Pancreas (tissue), 10 donors: Measurements from ENCODE around the gene FGG. TPM values are rescaled to one million over a fixed set of nuclear protein-coding genes. Genes with fewer than 3 reads are reported as not detected.

Experiments
- ATAC-seq, 4 donors: fragments of 200-7000 bp; cut with Tn5 transposase; one replicate each; pipeline versions ENCODE4 v1.8.0 to v1.9.1; 2020; ENCODE audit warnings: mild to moderate bottlenecking in 4 of 4, moderate library complexity in 4 of 4
- DNase-seq, 6 donors: peaks; one replicate each; pipeline ENCODE4 v3.0.0-alpha.2; 2020
- FAIRE-seq: peaks from 2 replicates; lab custom pipeline; 2012; peaks lifted over from hg19 to GRCh38; lab: Jason Lieb, UNC
- H3K27ac ChIP-seq, 4 donors: fragments of 200-600 bp; sonication (generic); 1 replicate in 3 of 4; 2 replicates in 1 of 4; pipeline versions ENCODE4 v1.5.0 to v1.8.0; 2020
- H3K27me3 ChIP-seq, 4 donors: fragments of 200-600 bp; one replicate each; pipeline ENCODE4 v1.8.0; 2021
- H3K36me3 ChIP-seq, 3 donors: fragments of 200-600 bp; sonication (generic) in 1 of 3; one replicate each; pipeline versions ENCODE4 v1.5.0 to v1.8.0; 2020 to 2021
- H3K4me1 ChIP-seq, 3 donors: fragments of 200-600 bp; one replicate each; pipeline ENCODE4 v1.8.0; 2021
- H3K4me3 ChIP-seq, 4 donors: fragments of 200-600 bp; sonication (generic) in 2 of 4; one replicate each; pipeline versions ENCODE4 v1.5.0 to v1.8.0; 2020 to 2021
- H3K9me3 ChIP-seq, 4 donors: fragments of 200-600 bp; one replicate each; pipeline ENCODE4 v1.8.0; 2021
- WGBS, 2 donors: extraction: QIAGEN DNeasy Blood & Tissue Kit; methylation state at CpG; one replicate each; pipeline ENCODE4 v1.1.7; 2013; 5-methylcytosine and 5-hydroxymethylcytosine counted together
- intact Hi-C, 3 donors: fragments of 100-400 bp; cut with DNase I; formaldehyde crosslinking; loops; one replicate each; pipeline versions ENCODE4 v1.11.1 to v1.14.2; 2022
- polyA plus RNA-seq, 2 donors: library from polyadenylated mRNA; stranded (reverse); fragments of 200-250 nt; gene quantifications; one replicate each; pipeline ENCODE4 v1.2.3, GENCODE V29; 2013
- total RNA-seq, 6 donors: library from RNA; stranded (reverse); fragmentation: NEBNext Ultra II Directional in 4 of 6; extraction: Animal tissue kit (Norgen Biotek cat#: 25700) in 4 of 6; gene quantifications; one replicate each; pipeline versions ENCODE4 v1.2.1 to v1.2.4, GENCODE V29; 2021 to 2023
- TF ChIP-seq, protein P1 (sequence below), 4 donors: fragments of 200-600 bp; sonication (generic) in 3 of 4; IDR thresholded peaks; one replicate each; pipeline versions ENCODE4 v1.5.0 to v1.8.0; 2021; ENCODE audit warnings: antibody characterized with exemption in 4 of 4
- donor health status: healthy with polysubstance abuse.
- donor health status: DM: no; HTN: no; CAD: no; lungs with moderate emphysema.
- donor health status: DM: no; HTN: no; CAD: no.
- donor health status: control.
- donor health status: control.
- donor health status: Bipolar disorder and iron deficiency.
- donor health status: DM: yes; HTN: yes; CAD: no.
- donor health status: DM: no; HTN: no; CAD: no.
- donor health status: DM: no; HTN: no; CAD: no.
- donor health status: DM: yes; HTN: yes; CAD: no.

Gene FGG
- total and polyA plus RNA-seq, 8 donors: 0.20 to 26.0 (median 4.0) TPM; not detected in 1

DNA sequence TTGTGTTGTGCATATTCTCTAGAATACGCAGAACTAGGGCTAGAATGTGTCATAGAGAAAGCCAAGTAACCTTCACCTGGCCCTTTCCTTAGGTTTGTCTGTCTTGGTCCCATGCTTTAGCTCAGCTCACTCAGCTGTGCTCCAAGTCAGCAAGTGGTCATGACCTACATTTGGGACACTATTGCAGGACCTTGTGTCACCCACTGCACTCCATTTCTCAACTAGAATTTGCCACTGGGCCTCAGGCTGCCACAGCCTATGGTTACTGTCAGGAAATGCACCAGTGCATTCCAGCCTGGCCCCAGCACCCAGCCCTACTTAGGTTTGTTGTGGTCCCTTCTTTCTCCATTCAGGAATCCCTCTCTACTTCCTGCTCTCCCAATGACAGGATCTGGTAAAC, 7.7 kb upstream of the FGG start:
- FAIRE-seq: no peak
- intact Hi-C loops: loop anchor here in 2 of 3 donors (2.0 to 5.0 kb wide), 2 partner anchors 63 kb away; no protein-coding TSS in a partner anchor
- WGBS, 2 donors: 42 to 93% methylated on average over 1 of the region's 1 CpG

DNA sequence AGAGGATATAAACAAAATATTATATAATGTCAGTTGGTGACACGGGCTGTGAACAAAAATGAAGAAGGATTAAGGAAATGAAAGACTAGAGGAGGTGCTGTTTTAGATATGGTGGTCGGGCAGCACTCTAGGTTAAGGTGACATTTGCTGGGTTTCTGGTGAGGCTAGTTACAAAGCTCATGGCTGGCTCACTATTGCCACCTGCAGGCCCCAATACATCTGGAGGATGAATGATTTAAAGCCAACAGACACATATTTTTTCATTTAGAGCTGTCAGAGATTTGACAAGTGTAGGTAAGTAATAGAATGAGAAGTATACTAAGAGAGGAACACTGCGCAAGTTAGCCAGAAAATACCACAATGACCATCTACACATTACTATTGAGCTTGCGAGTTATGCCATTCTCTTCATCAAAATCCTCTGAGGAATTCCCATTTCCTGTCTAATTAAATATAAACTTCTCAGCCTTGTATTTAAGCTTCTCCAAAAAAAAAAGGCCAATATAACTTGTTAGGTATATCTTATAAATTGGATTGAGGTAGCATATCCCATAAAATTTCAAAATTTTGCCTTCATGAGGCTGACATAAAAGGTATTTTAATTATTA, 6.4 kb upstream of the FGG start:
- FAIRE-seq: no peak
- Histone ChIP-seq H3K4me1 (peaks cover 0 to 32% (median 13%) of the 10 kb centered on the region in 3 donors), H3K9me3 (no peaks in the 10 kb centered on the region), H3K27ac (no peak overlapping the region), H3K36me3 (no peaks in the 10 kb centered on the region), H3K27me3 (peaks cover 0 to 7% (median 0%) of the 10 kb centered on the region in 4 donors), H3K4me3 (no peak overlapping the region)
- TF ChIP-seq, protein P1, sequence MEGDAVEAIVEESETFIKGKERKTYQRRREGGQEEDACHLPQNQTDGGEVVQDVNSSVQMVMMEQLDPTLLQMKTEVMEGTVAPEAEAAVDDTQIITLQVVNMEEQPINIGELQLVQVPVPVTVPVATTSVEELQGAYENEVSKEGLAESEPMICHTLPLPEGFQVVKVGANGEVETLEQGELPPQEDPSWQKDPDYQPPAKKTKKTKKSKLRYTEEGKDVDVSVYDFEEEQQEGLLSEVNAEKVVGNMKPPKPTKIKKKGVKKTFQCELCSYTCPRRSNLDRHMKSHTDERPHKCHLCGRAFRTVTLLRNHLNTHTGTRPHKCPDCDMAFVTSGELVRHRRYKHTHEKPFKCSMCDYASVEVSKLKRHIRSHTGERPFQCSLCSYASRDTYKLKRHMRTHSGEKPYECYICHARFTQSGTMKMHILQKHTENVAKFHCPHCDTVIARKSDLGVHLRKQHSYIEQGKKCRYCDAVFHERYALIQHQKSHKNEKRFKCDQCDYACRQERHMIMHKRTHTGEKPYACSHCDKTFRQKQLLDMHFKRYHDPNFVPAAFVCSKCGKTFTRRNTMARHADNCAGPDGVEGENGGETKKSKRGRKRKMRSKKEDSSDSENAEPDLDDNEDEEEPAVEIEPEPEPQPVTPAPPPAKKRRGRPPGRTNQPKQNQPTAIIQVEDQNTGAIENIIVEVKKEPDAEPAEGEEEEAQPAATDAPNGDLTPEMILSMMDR (IDR thresholded peaks at IDR 0.05): peak in 3 of 4 donors; percentile 29 to 56 (median 46)
- DNase-seq: peak in 4 of 6 donors; percentile 27 to 66 (median 34)
- whole genome bisulfite sequencing, 2 donors: 32 to 36% methylated on average over 4 of the region's 4 CpGs
- intact Hi-C loops: no loop called here
- peak; percentile 66 to 83 (median 82) for ATAC-seq

More for the DNA sequence above, 7.7 kb upstream of the FGG start:
- Histone ChIP-seq H3K36me3 (no peaks in the 10 kb centered on the region), H3K9me3 (no peaks in the 10 kb centered on the region), H3K27me3 (no peaks in the 10 kb centered on the region), H3K4me1 (peaks cover 0 to 23% (median 13%) of the 10 kb centered on the region in 3 donors), H3K27ac (no peak overlapping the region), H3K4me3 (no peak overlapping the region)
- TF ChIP-seq, protein P1 (IDR thresholded peaks at IDR 0.05): no peak
- DNase-seq: no peak
- ATAC-seq: no peak

DNA sequence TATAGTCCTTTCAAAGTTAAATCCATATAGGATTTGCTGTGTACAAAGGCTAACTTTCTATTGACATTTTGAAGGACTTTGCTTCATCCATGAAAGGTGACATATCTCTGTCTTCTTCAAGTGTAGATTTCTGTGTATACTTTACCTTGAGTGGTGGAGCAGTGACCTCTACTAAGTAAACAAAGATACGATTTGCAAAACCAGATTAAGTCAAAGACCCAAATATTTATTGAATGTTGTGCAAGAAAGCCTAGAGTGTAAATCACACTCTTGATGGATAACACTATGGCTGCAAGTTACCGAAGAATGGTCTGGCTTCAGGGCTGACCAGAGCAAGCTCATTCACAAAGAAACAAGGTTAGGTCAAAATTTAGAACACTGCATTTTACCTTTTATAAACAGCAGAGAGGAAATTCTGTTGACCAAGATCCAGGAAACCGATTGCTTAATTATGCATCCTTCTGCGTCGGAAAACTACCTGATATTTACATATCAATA, 5.4 kb upstream of the FGG start:
- FAIRE-seq: no peak
- no peaks in the 10 kb centered on the region for H3K9me3 ChIP-seq
- 31 to 37% methylated on average over 5 of the region's 5 CpGs for WGBS, 2 donors
- ATAC-seq: peak in 1 of 4 donors; percentile 20
- DNase-seq: no peak
- TF ChIP-seq, protein P1 (IDR thresholded peaks at IDR 0.05): no peak
- H3K4me1 ChIP-seq: peaks cover 0 to 32% (median 13%) of the 10 kb centered on the region in 3 donors
- intact Hi-C loops: no loop called here
- peaks cover 0 to 7% (median 0%) of the 10 kb centered on the region in 4 donors for H3K27me3 ChIP-seq
- H3K4me3 ChIP-seq: no peak overlapping the region
- H3K27ac ChIP-seq: no peak overlapping the region
- H3K36me3 ChIP-seq: no peaks in the 10 kb centered on the region

DNA sequence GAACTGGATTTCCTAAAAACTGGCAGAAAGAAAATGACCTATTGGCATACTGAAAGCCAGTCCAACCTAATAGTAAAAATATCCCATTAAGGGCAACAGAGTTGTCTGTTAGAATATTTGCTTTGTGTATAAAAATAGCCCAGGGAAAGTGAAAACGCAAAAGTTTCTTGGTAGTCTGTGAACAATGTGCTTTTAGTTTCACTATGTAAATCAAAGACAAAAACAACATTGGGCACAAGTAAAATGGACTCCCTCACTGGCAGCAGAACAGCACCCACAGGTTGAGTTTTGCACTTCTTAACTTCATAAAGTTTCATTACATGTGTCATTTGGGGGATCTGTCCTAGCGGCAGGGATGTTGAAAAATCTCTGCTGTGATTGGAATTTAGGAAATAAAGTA, 4.3 kb upstream of the FGG start:
- WGBS, 2 donors: 48 to 53% methylated on average over 2 of the region's 2 CpGs
- FAIRE-seq (no peak), DNase-seq (no peak), ATAC-seq (peak in 2 of 4 donors; percentile 24 to 35)
- no peak overlapping the region for H3K27ac ChIP-seq
- peaks cover 0 to 7% (median 0%) of the 10 kb centered on the region in 4 donors for H3K27me3 ChIP-seq
- TF ChIP-seq, protein P1 (IDR thresholded peaks at IDR 0.05): no peak
- intact Hi-C loops: no loop called here
- H3K4me3 ChIP-seq: no peak overlapping the region
- H3K36me3 ChIP-seq: no peaks in the 10 kb centered on the region
- H3K4me1 ChIP-seq: peaks cover 0 to 32% (median 13%) of the 10 kb centered on the region in 3 donors
- no peaks in the 10 kb centered on the region for H3K9me3 ChIP-seq

DNA sequence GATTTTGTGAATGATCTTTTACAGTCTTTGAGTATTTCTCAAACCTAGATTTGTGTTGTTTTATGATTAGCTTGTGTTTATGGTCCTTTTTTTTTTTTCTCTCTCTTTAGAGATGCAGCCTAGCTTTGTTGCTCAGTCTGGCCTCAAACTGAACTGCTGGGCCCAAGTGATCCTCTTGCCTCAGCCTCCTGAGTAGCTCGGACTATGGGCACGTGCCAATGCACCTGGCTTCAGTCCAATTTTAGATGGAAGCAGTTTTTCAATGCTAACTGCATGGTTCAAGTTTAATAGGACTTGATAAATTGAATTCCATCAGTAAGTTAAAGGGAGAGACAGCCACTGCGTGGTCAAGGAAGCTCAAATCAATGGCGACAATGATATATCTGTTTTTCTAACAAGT, 3.8 kb upstream of the FGG start:
- WGBS, 2 donors: 36 to 41% methylated on average over 4 of the region's 4 CpGs
- ATAC-seq (no peak), DNase-seq (no peak), FAIRE-seq (no peak)
- H3K27me3 ChIP-seq: peaks cover 0 to 7% (median 0%) of the 10 kb centered on the region in 4 donors
- TF ChIP-seq, protein P1 (IDR thresholded peaks at IDR 0.05): no peak
- intact Hi-C loops: no loop called here
- H3K36me3 ChIP-seq: no peaks in the 10 kb centered on the region
- H3K4me1 ChIP-seq: peaks cover 0 to 32% (median 13%) of the 10 kb centered on the region in 3 donors
- H3K27ac ChIP-seq: no peak overlapping the region
- H3K4me3 ChIP-seq: no peak overlapping the region
- no peaks in the 10 kb centered on the region for H3K9me3 ChIP-seq
